A673 (cell line): Measurements from ENCODE around the gene EFNA5. TPM values are rescaled to one million over a fixed set of nuclear protein-coding genes. Genes with fewer than 3 reads are reported as not detected.

Experiments
- BruUV-seq: library from RNA; stranded (reverse); fragments of 400-500 nt; replicated peaks from 2 replicates; lab custom pipeline; 2021; lab: Mats Ljungman, UMichigan
- CTCF ChIA-PET: fragments of 300-600 bp; sonication (Branson Sonifier 250); formaldehyde crosslinking; loops from one replicate; lab custom pipeline; 2022; ENCODE audit warnings: antibody characterized with exemption; lab: Charles Lee
- POLR2A ChIA-PET: fragments of 300-600 bp; sonication (Branson Sonifier 250); formaldehyde crosslinking; loops from one replicate; lab custom pipeline; 2022; ENCODE audit warnings: antibody characterized with exemption; ENCODE audit not compliant: low non-redundant PET; lab: Charles Lee
- DNase-seq: peaks from one replicate; pipeline ENCODE4 v3.0.0-alpha.2; 2015; ENCODE audit warnings: low spot score
- H3K27ac ChIP-seq: fragments of 200-600 bp; sonication (generic); 2 replicates; pipeline ENCODE4 v1.5.1; 2016; ENCODE audit warnings: mixed run types, low read depth, mild to moderate bottlenecking, mixed read lengths, antibody characterized with exemption, low read length; ENCODE audit not compliant: poor library complexity, severe bottlenecking
- H3K27me3 ChIP-seq: fragments of 200-600 bp; sonication (generic); replicated peaks from 2 replicates; pipeline ENCODE4 v1.6.1; 2017; ENCODE audit warnings: mixed run types, low read depth, mild to moderate bottlenecking, mixed read lengths, antibody characterized with exemption, low read length; ENCODE audit not compliant: insufficient read depth, poor library complexity
- H3K36me3 ChIP-seq: fragments of 200-600 bp; sonication (generic); 2 replicates; pipeline ENCODE4 v1.6.1; 2016; ENCODE audit warnings: mixed run types, mild to moderate bottlenecking, mixed read lengths, antibody characterized with exemption, low read length; ENCODE audit not compliant: insufficient read depth, poor library complexity, severe bottlenecking
- H3K4me1 ChIP-seq: fragments of 200-600 bp; sonication (generic); 2 replicates; pipeline ENCODE4 v1.6.1; 2017; ENCODE audit warnings: mixed run types, mild to moderate bottlenecking, mixed read lengths, antibody characterized with exemption, low read length; ENCODE audit not compliant: insufficient read depth, poor library complexity, severe bottlenecking
- H3K4me3 ChIP-seq: fragments of 200-600 bp; sonication (generic); 2 replicates; pipeline ENCODE4 v1.5.1; 2016; ENCODE audit warnings: low read depth, mixed run types, mild to moderate bottlenecking, mixed read lengths, low read length; ENCODE audit not compliant: poor library complexity, severe bottlenecking
- H3K9me3 ChIP-seq: fragments of 200-600 bp; sonication (generic); 2 replicates; pipeline ENCODE4 v1.6.1; 2016; ENCODE audit warnings: mixed run types, low read depth, mild to moderate bottlenecking, mixed read lengths, antibody characterized with exemption, low read length; ENCODE audit not compliant: poor library complexity, severe bottlenecking
- CTCF ChIP-seq: fragments of 300-800, 200-600 bp; sonication (generic); conservative IDR thresholded peaks from 2 replicates; pipeline ENCODE4 v1.5.1; 2017; ENCODE audit warnings: low read depth, mild to moderate bottlenecking, antibody characterized with exemption, low read length, moderate library complexity, mixed read lengths
- EZH2 ChIP-seq: fragments of 200-600 bp; sonication (generic); IDR thresholded peaks from 2 replicates; pipeline ENCODE4 v1.6.1; 2017; ENCODE audit warnings: borderline replicate concordance, low read depth, mild to moderate bottlenecking, mixed read lengths, antibody characterized with exemption, low read length; ENCODE audit not compliant: poor library complexity, severe bottlenecking
- intact Hi-C: fragments of 100-400 bp; cut with micrococcal nuclease; formaldehyde crosslinking; loops from one replicate; pipeline ENCODE4 v1.10.0; 2022; ENCODE audit not compliant: unreplicated experiment
- total RNA-seq: library from RNA; stranded (reverse); gene quantifications from 2 replicates; pipeline ENCODE4 v1.2.3, GENCODE V29; 2021

EFNA5 gene
- total RNA-seq, 1 experiment from 2014 or later = 16.7 TPM

- no peak overlapping the region for H3K27ac ChIP-seq
- CTCF ChIA-PET = no interaction called here
- intact Hi-C loops = no loop called here
- DNase-seq = no peak
- BruUV-seq = no TSS peak
- H3K9me3 ChIP-seq = no peaks in the 10 kb centered on the region
- POLR2A ChIA-PET = no interaction called here
- TF ChIP-seq EZH2 = no peak
- no peak for TF ChIP-seq CTCF
- H3K36me3 ChIP-seq = no peaks in the 10 kb centered on the region
- no peak overlapping the region for H3K4me3 ChIP-seq
- H3K27me3 ChIP-seq = no peaks in the 10 kb centered on the region
- H3K4me1 ChIP-seq = peaks cover 20% of the 10 kb centered on the region
Observed at GRCh38 chr5:107633171-107633901, 37.4 kb downstream of the EFNA5 start.

GRCh38 chr5:107631805-107632362 lies 38.9 kb downstream of the EFNA5 start:
- intact Hi-C loops = no loop called here
- Histone ChIP-seq H3K27me3 (no peaks in the 10 kb centered on the region), H3K9me3 (no peaks in the 10 kb centered on the region), H3K4me3 (no peak overlapping the region), H3K4me1 (peaks cover 17% of the 10 kb centered on the region), H3K36me3 (no peaks in the 10 kb centered on the region), H3K27ac (no peak overlapping the region)
- no peak for TF ChIP-seq EZH2
- no peak for TF ChIP-seq CTCF
- no TSS peak for BruUV-seq
- ChIA-PET CTCF (no interaction called here), POLR2A (no interaction called here)
- DNase-seq = no peak

- Histone ChIP-seq H3K27ac (no peak overlapping the region), H3K9me3 (no peaks in the 10 kb centered on the region), H3K27me3 (no peaks in the 10 kb centered on the region), H3K36me3 (no peaks in the 10 kb centered on the region), H3K4me3 (no peak overlapping the region), H3K4me1 (peaks cover under 1% of the 10 kb centered on the region)
- no TSS peak for BruUV-seq
- intact Hi-C loops = no loop called here
- CTCF ChIA-PET = no interaction called here
- POLR2A ChIA-PET = no interaction called here
- DNase-seq = no peak
- TF ChIP-seq EZH2 (no peak), CTCF (no peak)
Observed at GRCh38 chr5:107630184-107630583, 40.6 kb downstream of the EFNA5 start.
